IPS-NIHi7 (cell line): Measurements from ENCODE around the gene BLOC1S1.
A peak's percentile ranks its signal among the peaks of the same experiment; 100 is the strongest.

Experiments
- DNase-seq: peaks from one replicate; pipeline ENCODE4 v3.0.0; 2012; ENCODE audit warnings: mixed read lengths; ENCODE audit errors: extremely low spot score

The BLOC1S1 gene

GRCh38 chr12:55694651-55695050 is 21.2 kb upstream of the BLOC1S1 start:
- DNase-seq, result no peak

- DNase-seq, result no peak
Measured at GRCh38 chr12:55695349-55695748, 20.5 kb upstream of the BLOC1S1 start.

DNA sequence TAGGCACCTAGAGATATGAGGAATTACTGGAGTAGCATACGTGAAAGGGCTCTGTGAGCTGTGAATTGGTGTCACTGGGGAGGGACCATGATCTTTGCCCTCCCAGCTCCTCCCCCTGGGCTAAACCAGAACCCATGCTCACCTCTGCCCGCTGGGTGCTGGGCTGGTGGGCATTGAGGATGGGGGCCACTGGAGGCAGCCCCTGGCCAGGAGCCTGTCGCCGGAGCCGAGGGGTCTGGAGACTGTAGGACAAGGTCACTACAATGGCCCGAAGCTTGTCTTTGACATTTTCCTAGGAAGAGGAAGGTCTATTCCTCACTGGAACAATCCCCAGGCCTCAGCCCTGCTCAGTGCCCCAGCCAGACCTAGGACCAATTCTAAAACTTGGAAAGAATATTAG is 19.7 kb upstream of the BLOC1S1 start:
- DNase-seq, result no peak

GRCh38 chr12:55696796-55697462 is 18.9 kb upstream of the BLOC1S1 start:
- DNase-seq, result no peak

GRCh38 chr12:55697686-55698085 is 18.2 kb upstream of the BLOC1S1 start:
- no peak for DNase-seq

DNA sequence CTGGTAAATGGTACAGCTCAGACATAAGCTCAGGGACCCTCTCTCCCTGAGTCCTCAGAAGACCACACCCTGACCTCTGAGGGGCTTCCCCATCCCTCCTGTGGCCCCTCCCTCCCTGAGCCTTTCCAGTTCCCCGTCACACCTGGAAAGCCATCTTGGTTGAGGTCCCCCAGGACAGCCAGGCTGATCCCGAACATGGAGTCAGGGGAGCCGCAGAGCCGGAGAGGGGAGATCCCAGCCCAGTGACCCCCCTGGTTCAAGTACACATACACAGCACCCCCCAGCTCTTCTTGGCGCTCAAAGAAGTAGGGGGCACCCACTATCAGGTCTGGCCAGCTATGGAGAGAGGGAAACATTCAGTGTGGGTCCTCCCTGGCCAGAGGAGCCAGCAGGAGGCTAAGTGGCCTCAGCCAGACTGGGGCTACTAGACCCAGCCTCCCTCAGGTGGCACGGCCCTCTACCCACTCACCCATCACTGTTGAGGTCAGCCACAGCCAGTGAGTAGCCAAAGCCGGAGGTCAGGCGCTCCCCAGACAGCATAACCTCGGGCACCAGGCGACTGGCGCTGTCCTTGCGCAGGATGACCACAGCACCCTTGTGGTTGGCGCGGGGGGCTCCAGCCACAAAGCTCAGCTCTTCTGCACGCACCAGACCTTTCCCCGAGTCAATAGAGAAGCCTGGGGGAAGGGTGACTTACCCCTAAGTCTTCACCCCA is 17.4 kb upstream of the BLOC1S1 start:
- no peak for DNase-seq

GRCh38 chr12:55698965-55699364 is 16.9 kb upstream of the BLOC1S1 start:
- DNase-seq, result no peak

DNA sequence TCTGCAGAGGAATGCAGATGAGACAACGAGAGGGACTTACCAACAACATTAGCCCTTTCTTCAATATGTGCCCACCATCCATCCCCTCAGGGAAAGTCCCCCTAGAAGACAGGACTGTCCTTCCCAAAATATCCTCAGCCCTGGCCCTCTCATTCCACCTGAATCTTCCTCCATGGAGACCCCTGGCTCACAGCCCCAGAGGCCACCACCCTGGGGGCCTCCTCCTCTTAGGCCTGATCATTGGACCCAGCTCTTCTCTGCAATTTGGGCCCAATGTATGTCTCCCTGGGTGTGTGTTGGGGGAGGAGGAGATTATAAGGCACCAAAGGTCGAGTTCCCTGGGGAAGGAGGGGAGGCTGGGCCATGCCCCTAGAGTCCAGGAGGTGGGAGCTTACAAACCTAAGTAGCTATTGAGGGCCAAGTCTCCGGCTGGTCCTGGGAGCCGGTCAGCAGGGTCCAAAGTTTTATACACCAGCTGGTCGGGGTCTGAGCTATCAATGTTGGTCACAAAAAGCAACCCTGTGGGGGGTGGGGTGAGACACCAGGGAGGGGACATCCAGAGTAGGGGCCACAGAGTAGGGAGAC is 16.3 kb upstream of the BLOC1S1 start:
- DNase-seq, result no peak

GRCh38 chr12:55700255-55701018 is 15.4 kb upstream of the BLOC1S1 start:
- no peak for DNase-seq

DNA sequence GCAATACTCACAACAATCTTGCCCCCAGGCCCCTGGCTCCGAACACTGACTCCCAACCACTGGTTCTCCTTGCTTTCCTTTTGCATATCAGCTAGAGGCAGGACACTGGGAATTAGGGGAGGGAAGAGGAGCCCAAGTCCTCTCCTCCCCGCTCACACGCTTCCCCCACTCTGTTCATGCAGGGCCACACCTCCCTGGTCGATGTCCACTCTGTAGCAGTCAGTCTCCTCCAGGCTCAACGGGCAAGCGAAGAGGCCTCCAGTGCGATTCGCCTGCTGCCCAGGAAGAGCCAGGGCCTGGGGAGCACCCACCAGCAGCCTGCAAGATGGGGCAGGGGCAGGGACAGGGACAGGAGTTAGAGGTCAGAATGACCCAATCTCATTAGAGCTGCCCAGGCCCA is 13.0 kb upstream of the BLOC1S1 start:
- DNase-seq, result no peak

DNA sequence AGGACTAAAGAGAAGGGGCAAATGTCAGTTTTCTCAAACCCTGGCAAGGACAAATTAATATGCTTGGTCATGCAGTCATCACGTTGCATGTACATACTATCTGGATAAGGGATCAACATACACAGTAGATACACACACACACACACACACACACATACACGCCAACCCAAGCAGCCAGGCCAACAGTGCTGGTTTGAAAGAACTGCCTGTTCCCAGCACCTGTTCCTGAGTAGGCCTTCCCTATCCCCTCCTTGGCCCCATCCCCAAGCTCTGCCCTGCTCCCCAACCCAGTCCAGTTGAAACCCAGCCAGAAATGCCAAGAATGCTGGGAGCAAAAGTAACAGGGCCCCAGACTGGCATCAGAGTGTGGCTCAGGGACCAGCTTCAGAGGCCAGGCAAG is 12.6 kb upstream of the BLOC1S1 start:
- DNase-seq, result no peak

- no peak for DNase-seq
Measured at GRCh38 chr12:55703901-55704761, 11.7 kb upstream of the BLOC1S1 start.

- DNase-seq, result no peak
Measured at GRCh38 chr12:55704824-55705718, 10.8 kb upstream of the BLOC1S1 start.

GRCh38 chr12:55705782-55706402 is 10.0 kb upstream of the BLOC1S1 start:
- DNase-seq, result peak; percentile 76

DNA sequence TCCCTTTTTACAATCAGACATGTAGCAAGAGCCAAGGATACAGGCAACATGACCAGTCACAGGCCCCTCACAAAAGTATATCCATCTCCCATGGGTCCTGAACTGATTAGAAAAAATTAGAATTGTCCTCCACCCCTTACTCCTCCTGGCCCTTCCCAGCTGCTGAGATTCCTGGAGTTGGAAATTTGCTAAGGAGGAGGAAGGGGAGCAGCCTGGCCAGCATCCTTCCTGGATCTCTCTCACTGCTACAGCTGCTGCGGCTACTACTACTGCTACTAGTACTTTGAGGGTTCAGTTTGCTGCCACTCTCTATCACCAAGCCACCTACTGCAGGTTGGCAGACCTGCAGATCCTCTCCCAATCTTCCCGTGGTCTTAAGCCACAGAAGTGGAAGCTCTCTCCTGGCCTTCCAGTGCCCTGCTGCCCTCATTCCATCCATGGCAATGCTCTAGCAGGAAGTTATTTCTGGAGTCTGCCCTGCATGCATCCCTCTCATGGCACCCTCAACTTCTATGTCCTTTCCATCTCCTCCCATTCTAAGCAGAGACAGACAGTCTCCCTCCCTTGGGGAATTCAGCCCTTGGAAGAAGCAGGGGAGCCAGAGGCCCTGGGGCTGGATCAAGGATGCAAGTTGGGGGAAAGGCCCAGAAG is 9.2 kb upstream of the BLOC1S1 start:
- DNase-seq, result no peak

- DNase-seq, result peak; percentile 69
Measured at GRCh38 chr12:55707219-55707671, 8.6 kb upstream of the BLOC1S1 start.

DNA sequence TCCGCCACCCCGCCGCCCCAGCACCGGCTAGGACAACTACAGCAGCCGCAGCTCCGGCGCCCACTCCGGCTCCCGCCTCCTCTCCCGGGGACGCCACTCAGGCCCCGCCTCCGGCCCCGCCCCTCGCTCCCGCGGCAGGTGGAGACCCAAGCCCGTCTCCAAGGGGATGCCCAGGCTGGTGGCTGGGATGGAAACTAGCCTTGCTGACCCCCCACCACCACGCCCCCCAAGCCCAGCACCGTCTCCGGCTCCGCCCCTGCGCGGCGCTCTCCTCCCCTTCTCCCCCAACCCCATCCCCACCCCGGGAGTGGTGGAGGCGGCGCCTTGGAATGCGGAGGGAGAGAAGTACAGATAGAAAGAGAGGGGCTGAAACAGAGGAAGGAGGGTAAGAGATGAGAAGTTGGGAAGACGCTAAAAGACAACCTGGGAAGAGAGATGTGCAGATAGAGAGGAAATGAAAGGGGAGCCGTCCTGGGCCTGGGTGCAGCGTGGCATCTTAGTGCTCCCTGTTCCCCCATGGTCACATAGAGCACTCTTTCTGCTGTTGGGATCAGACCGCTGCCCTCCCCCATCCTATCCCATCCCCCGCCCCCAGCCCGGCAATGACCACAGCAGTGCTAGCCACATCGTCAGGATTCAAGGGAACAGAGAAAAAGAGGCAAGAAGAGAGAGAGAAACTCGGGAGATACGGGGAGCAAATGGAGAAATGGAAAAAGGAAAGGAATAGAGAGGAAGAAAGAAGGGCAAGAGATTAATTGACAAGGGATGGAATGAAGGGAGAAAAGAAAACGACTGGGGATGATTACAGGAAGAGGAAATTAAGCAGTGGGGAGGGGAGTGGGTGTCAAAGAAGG is 7.8 kb upstream of the BLOC1S1 start, which contains the start of gene ITGA7:
Gene ITGA7, minus strand, starts transcription at position 64 of the 854 bp plus-strand sequence. CDS start 222 bp downstream, outside the sequence.
- DNase-seq, result peak; percentile 98

GRCh38 chr12:55708695-55709233 is 7.1 kb upstream of the BLOC1S1 start:
- DNase-seq, result no peak
